Vagina (tissue), 2 donors: ENCODE results near the gene HIRA. TPM values are rescaled to one million over a fixed set of nuclear protein-coding genes. Genes with fewer than 3 reads are reported as not detected.

ENCODE experiments used
- DNase-seq, 2 donors: peaks; one replicate each; pipeline ENCODE4 v3.0.0-alpha.2; 2017; ENCODE audit errors: extremely low spot score in 2 of 2
- H3K27ac ChIP-seq: fragments of 200-600 bp; sonication (generic); one replicate; pipeline ENCODE4 v1.5.1; 2019
- H3K27me3 ChIP-seq: fragments of 200-600 bp; sonication (generic); one replicate; pipeline ENCODE4 v1.5.1; 2019
- H3K36me3 ChIP-seq, 2 donors: fragments of 200-600 bp; sonication (generic); one replicate each; pipeline ENCODE4 v1.5.1; 2017 to 2019
- H3K4me1 ChIP-seq: fragments of 200-600 bp; sonication (generic); one replicate; pipeline ENCODE4 v1.5.1; 2019
- H3K4me3 ChIP-seq, 2 donors: fragments of 200-600 bp; sonication (generic); 1 replicate in 1 of 2; 2 replicates in 1 of 2; pipeline ENCODE4 v1.5.1; 2016 to 2019
- H3K9me3 ChIP-seq: fragments of 200-600 bp; sonication (generic); one replicate; pipeline ENCODE4 v1.5.1; 2019
- CTCF ChIP-seq, 3 experiments: fragments of 450-650 bp in 2 of 3; fragments of 200-600 bp in 1 of 3; sonication (generic) in 1 of 3; IDR thresholded peaks; one replicate each; pipeline ENCODE4 v1.5.1; 2017 to 2019; ENCODE audit warnings: antibody characterized with exemption in 3 of 3, mild to moderate bottlenecking in 2 of 3, moderate library complexity in 2 of 3
- POLR2A ChIP-seq, 2 donors: fragments of 450-650 bp; IDR thresholded peaks; one replicate each; pipeline ENCODE4 v1.6.1; 2017; ENCODE audit warnings: antibody characterized with exemption in 2 of 2, mild to moderate bottlenecking in 2 of 2, moderate library complexity in 2 of 2
- POLR2AphosphoS5 ChIP-seq, 2 donors: sonication (generic); formaldehyde crosslinking; IDR thresholded peaks; one replicate each; pipeline ENCODE4 v1.9.0; 2017; ENCODE audit warnings: antibody characterized with exemption in 2 of 2, mild to moderate bottlenecking in 2 of 2, low read depth in 1 of 2; ENCODE audit not compliant: insufficient read depth in 1 of 2
- intact Hi-C: fragments of 100-400 bp; cut with DNase I; formaldehyde crosslinking; loops from one replicate; pipeline ENCODE4 v1.15.1; 2023
- total RNA-seq: library from RNA; depleted of rRNA; stranded (reverse); fragments of >200 nt; gene quantifications from one replicate; pipeline ENCODE4 v1.2.3, GENCODE V29; 2016

The HIRA gene
- total RNA-seq, 1 donor from 2014 or later = 13.5 TPM

GRCh38 chr22:19404676-19405075 lies 26.9 kb downstream of the HIRA start:
- H3K4me3 ChIP-seq = no peak overlapping the region
- H3K9me3 ChIP-seq = no peaks in the 10 kb centered on the region
- peaks cover 0 to 33% of the 10 kb centered on the region in 2 donors for H3K36me3 ChIP-seq
- TF ChIP-seq CTCF (IDR thresholded peaks at IDR 0.05) (no peak), POLR2A (IDR thresholded peaks at IDR 0.05) (no peak), POLR2AphosphoS5 (IDR thresholded peaks at IDR 0.05; ENCODE audit: insufficient read depth in 1 of 2, low read depth in 1 of 2) (no peak)
- DNase-seq = no peak
- no peaks in the 10 kb centered on the region for H3K4me1 ChIP-seq
- intact Hi-C loops = no loop called here
- H3K27me3 ChIP-seq = no peaks in the 10 kb centered on the region
- no peak overlapping the region for H3K27ac ChIP-seq

DNA sequence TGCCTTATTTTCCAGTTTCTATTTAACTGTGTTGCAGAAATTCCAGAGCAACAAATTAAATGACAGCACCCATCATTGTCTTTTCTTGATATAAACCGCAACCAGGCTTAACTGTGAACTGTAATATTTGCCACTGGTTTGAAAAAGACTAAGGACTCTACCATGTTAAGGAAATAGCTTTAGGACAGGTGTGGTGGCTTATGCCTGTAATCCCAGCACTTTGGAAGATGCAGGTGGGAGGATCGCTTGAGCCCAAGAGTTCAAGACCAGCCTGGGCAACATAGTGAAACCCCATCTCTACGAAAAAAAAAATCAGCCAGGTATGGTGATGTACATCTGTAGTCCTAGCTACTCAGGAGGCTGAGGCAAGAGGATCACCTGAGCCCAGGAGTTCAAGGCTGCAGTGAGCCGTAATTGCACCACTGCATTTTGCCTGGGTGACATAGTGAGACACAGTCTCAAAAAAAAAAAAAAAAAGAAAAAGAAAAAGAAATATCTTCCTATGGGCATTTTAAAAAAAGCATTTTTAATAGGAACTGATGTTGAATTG lies 28.8 kb downstream of the HIRA start:
- Histone ChIP-seq H3K27ac (no peak overlapping the region), H3K4me3 (no peak overlapping the region), H3K36me3 (peaks cover 0 to 26% of the 10 kb centered on the region in 2 donors), H3K9me3 (no peaks in the 10 kb centered on the region), H3K4me1 (no peaks in the 10 kb centered on the region), H3K27me3 (no peaks in the 10 kb centered on the region)
- DNase-seq = no peak
- TF ChIP-seq POLR2AphosphoS5 (IDR thresholded peaks at IDR 0.05; ENCODE audit: insufficient read depth in 1 of 2, low read depth in 1 of 2) = no peak
- TF ChIP-seq CTCF (IDR thresholded peaks at IDR 0.05) = no peak
- TF ChIP-seq POLR2A (IDR thresholded peaks at IDR 0.05) = no peak
- intact Hi-C loops = no loop called here

- intact Hi-C loops = no loop called here
- Histone ChIP-seq H3K4me1 (no peaks in the 10 kb centered on the region), H3K27me3 (no peaks in the 10 kb centered on the region), H3K9me3 (no peaks in the 10 kb centered on the region), H3K4me3 (no peak overlapping the region), H3K27ac (no peak overlapping the region), H3K36me3 (peaks cover 0 to 29% of the 10 kb centered on the region in 2 donors)
- DNase-seq = no peak
- TF ChIP-seq POLR2A (IDR thresholded peaks at IDR 0.05) = no peak
- TF ChIP-seq POLR2AphosphoS5 (IDR thresholded peaks at IDR 0.05; ENCODE audit: insufficient read depth in 1 of 2, low read depth in 1 of 2) = no peak
- no peak for TF ChIP-seq CTCF (IDR thresholded peaks at IDR 0.05)
These were observed 30.1 kb downstream of the HIRA start for GRCh38 chr22:19401483-19401882.

- Histone ChIP-seq H3K9me3 (no peaks in the 10 kb centered on the region), H3K4me1 (no peaks in the 10 kb centered on the region), H3K27ac (no peak overlapping the region), H3K36me3 (peaks cover 0 to 27% of the 10 kb centered on the region in 2 donors), H3K27me3 (no peaks in the 10 kb centered on the region), H3K4me3 (no peak overlapping the region)
- DNase-seq = no peak
- intact Hi-C loops = no loop called here
- no peak for TF ChIP-seq POLR2A (IDR thresholded peaks at IDR 0.05)
- TF ChIP-seq POLR2AphosphoS5 (IDR thresholded peaks at IDR 0.05; ENCODE audit: insufficient read depth in 1 of 2, low read depth in 1 of 2) = no peak
- TF ChIP-seq CTCF (IDR thresholded peaks at IDR 0.05) = no peak
These were observed 30.7 kb downstream of the HIRA start for GRCh38 chr22:19400881-19401280.

DNA sequence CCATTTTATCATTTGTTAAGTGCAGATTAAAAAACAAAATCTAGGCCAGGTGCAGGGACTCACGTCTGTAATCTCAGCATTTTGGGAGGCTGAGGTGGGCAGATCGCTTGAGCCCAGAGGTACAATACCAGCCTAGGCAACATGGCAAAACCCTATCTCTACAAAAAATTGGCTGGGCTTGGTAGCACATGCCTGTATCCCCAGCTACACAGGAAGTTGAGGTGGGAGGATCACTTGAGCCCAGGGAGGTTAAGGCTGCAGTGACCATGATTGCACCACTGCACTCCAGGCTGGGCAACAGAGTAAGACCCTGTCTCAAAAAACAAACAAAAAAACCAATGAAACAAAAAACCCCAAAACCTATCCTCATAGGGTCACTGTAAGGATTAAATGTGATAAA lies 32.9 kb downstream of the HIRA start:
- H3K27ac ChIP-seq = no peak overlapping the region
- DNase-seq = no peak
- peaks cover 0 to 38% of the 10 kb centered on the region in 2 donors for H3K36me3 ChIP-seq
- no peaks in the 10 kb centered on the region for H3K9me3 ChIP-seq
- TF ChIP-seq POLR2AphosphoS5 (IDR thresholded peaks at IDR 0.05; ENCODE audit: insufficient read depth in 1 of 2, low read depth in 1 of 2) (no peak), POLR2A (IDR thresholded peaks at IDR 0.05) (no peak), CTCF (IDR thresholded peaks at IDR 0.05) (no peak)
- intact Hi-C loops = no loop called here
- H3K4me1 ChIP-seq = no peaks in the 10 kb centered on the region
- H3K27me3 ChIP-seq = no peaks in the 10 kb centered on the region
- no peak overlapping the region for H3K4me3 ChIP-seq
